Aorta (tissue), 5 donors: ENCODE measurements around the gene TRMT1. TPM values are rescaled to one million over a fixed set of nuclear protein-coding genes. Genes with fewer than 3 reads are reported as not detected.
A peak's percentile ranks its signal among the peaks of the same experiment; 100 is the strongest.

Experiments
- ATAC-seq: fragments of 200-7000 bp; cut with Tn5 transposase; one replicate; pipeline ENCODE4 v1.9.1; 2022; ENCODE audit warnings: moderate library complexity; ENCODE audit not compliant: low FRiP score
- DNase-seq, 2 donors: peaks; one replicate each; pipeline ENCODE4 v3.0.0-alpha.2; 2020
- H3K27ac ChIP-seq, 2 donors: one replicate each; pipeline ENCODE4 v1.5.1; 2013; ENCODE audit warnings: low read length in 2 of 2, mild to moderate bottlenecking in 2 of 2, moderate library complexity in 2 of 2, control low read depth in 1 of 2, inconsistent platforms in 1 of 2, low read depth in 1 of 2
- H3K27me3 ChIP-seq, 2 donors: one replicate each; pipeline ENCODE4 v1.6.1; 2013; ENCODE audit warnings: control low read depth in 1 of 2, low read length in 1 of 2, mild to moderate bottlenecking in 1 of 2, moderate library complexity in 1 of 2; ENCODE audit not compliant: insufficient read depth in 2 of 2, control insufficient read depth in 1 of 2
- H3K36me3 ChIP-seq, 2 donors: one replicate each; pipeline ENCODE4 v1.6.1; 2013; ENCODE audit warnings: control low read depth in 1 of 2, low read length in 1 of 2, mild to moderate bottlenecking in 1 of 2; ENCODE audit not compliant: insufficient read depth in 2 of 2, control insufficient read depth in 1 of 2
- H3K4me1 ChIP-seq, 2 donors: one replicate each; pipeline ENCODE4 v1.6.1; 2013; ENCODE audit warnings: low read length in 2 of 2, control low read depth in 1 of 2, mild to moderate bottlenecking in 1 of 2, moderate library complexity in 1 of 2; ENCODE audit not compliant: insufficient read depth in 2 of 2, control insufficient read depth in 1 of 2
- H3K4me3 ChIP-seq, 2 donors: one replicate each; pipeline ENCODE4 v1.5.1; 2013; ENCODE audit warnings: low read length in 2 of 2, control low read depth in 1 of 2, mild to moderate bottlenecking in 1 of 2
- H3K9me3 ChIP-seq: one replicate; pipeline ENCODE4 v1.6.1; 2013; ENCODE audit warnings: mild to moderate bottlenecking, low read length; ENCODE audit not compliant: control insufficient read depth
- WGBS, 2 donors: extraction: QIAGEN DNeasy Blood & Tissue Kit; methylation state at CpG; one replicate each; pipeline ENCODE4 v1.1.7; 2013; 5-methylcytosine and 5-hydroxymethylcytosine counted together
- intact Hi-C, 2 donors: fragments of 100-400 bp; cut with DNase I; formaldehyde crosslinking; loops; one replicate each; pipeline versions ENCODE4 v1.14.2 to v1.15.0; 2022
- polyA plus RNA-seq, 2 donors: library from polyadenylated mRNA; stranded (reverse); fragments of 200-250 nt; gene quantifications; one replicate each; pipeline ENCODE4 v1.2.3, GENCODE V29; 2013
- total RNA-seq, 2 donors: library from RNA; stranded (reverse); fragmentation: NEBNext Ultra II Directional; extraction: Animal tissue kit (Norgen Biotek cat#: 25700); gene quantifications; one replicate each; pipeline ENCODE4 v1.2.1, GENCODE V29; 2021
- donor health status: healthy with polysubstance abuse.
- donor health status: Bipolar disorder and iron deficiency.
- donor health status: DM: no; HTN: no; CAD: no.
- donor health status: DM: no; HTN: no; CAD: no.
- donor health status: DM: yes; HTN: yes; CAD: no.

The TRMT1 gene
- total and polyA plus RNA-seq, 4 donors = 17.9 to 62.2 (median 25.2) TPM

- intact Hi-C loops = loop anchor here in 1 of 2 donors (2.0 to 5.0 kb wide), 3 partner anchors 28 to 63 kb away; partner anchors contain the start of gene NFIX
- 6 to 9% methylated on average over 18 to 19 of the region's 19 CpGs for WGBS, 2 donors
- Histone ChIP-seq H3K36me3 (no peaks in the 10 kb centered on the region), H3K4me1 (peaks cover 2 to 5% of the 10 kb centered on the region in 2 donors), H3K27ac (peak overlapping the region in 1 of 2 donors; percentile 65), H3K27me3 (no peaks in the 10 kb centered on the region), H3K9me3 (no peaks in the 10 kb centered on the region), H3K4me3 (no peak overlapping the region)
- DNase-seq (peak; percentile 81 to 87), ATAC-seq (peak; percentile 1)
Observed at GRCh38 chr19:13060233-13060963, 56.1 kb downstream of the TRMT1 start.

DNA sequence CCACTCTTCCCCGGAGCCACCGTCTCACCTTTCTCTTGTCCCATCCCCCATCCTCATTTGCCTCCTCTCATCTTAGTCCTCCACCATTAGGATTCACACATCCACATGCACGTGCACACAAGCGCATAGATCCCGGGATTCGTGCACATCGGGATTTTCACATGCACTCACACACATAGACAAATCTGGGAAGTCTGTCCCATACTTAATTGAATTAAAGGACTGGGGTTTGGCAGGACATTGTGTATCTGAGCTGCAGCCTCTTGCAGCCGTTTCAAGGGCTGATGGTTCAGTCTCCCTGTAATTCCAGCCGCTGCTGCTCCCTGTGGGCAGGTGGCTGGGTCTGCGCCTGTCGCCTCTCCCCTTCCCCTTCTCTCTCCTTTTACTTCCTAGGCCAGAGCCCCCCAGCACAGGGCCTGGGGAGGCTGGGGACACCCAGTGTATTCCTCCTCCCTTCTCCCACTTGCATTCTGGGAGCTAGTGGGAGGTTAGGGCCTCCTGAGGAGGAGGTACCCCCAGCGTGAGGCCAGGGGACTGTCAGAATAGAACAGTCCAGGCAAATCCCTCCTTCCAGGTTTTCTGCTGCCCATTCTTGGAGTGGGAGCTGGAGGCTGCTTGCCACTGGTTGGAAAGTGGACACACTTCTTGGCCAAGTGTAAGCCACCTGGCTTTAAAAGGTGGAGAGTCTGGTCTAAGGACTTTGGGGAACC is 57.4 kb downstream of the TRMT1 start:
- DNase-seq = no peak
- H3K4me3 ChIP-seq = no peak overlapping the region
- H3K27me3 ChIP-seq = no peaks in the 10 kb centered on the region
- ATAC-seq = no peak
- 39 to 40% methylated on average over 12 of the region's 12 CpGs for WGBS, 2 donors
- H3K27ac ChIP-seq = peak overlapping the region in 1 of 2 donors; percentile 41
- peaks cover 0 to 3% of the 10 kb centered on the region in 2 donors for H3K4me1 ChIP-seq
- no peaks in the 10 kb centered on the region for H3K36me3 ChIP-seq
- intact Hi-C loops = no loop called here
- H3K9me3 ChIP-seq = no peaks in the 10 kb centered on the region

GRCh38 chr19:13057744-13058143 is 58.8 kb downstream of the TRMT1 start:
- peak overlapping the region; percentile 87 to 88 for H3K27ac ChIP-seq
- no peak overlapping the region for H3K4me3 ChIP-seq
- no peaks in the 10 kb centered on the region for H3K27me3 ChIP-seq
- H3K9me3 ChIP-seq = no peaks in the 10 kb centered on the region
- intact Hi-C loops = loop anchor here in 1 of 2 donors (2.0 kb wide), 1 partner anchor 29 kb away; no protein-coding TSS in a partner anchor
- ATAC-seq (no peak), DNase-seq (no peak)
- peaks cover 0 to 7% of the 10 kb centered on the region in 2 donors for H3K4me1 ChIP-seq
- no peaks in the 10 kb centered on the region for H3K36me3 ChIP-seq
- WGBS, 2 donors = 36 to 41% methylated on average over 2 of the region's 2 CpGs

DNA sequence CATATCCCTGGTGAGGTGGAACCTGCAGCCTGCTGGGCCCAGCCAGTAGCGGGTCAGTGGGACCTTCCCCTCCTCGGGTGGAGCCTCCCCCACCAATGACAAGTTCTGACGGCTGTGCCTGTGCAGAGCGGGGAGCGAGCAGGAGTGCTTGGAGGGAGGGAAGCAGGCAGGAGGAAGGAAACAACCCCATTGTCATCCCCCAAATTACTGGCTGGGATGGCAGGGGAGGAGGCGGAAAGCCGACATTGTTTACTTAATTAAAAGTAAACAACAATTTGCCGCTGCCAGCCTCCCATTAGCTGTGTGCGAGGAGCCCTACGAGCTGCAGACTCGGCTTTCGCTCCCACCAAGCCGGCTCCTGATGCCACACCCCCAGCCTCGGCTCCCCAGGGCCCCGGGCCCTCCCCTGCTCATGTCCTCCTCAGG is 59.4 kb downstream of the TRMT1 start:
- intact Hi-C loops = loop anchor here in 1 of 2 donors (2.0 kb wide), 1 partner anchor 30 kb away; no protein-coding TSS in a partner anchor
- Histone ChIP-seq H3K27ac (peak overlapping the region; percentile 87 to 88), H3K4me3 (no peak overlapping the region), H3K27me3 (no peaks in the 10 kb centered on the region), H3K4me1 (peaks cover 0 to 7% of the 10 kb centered on the region in 2 donors), H3K9me3 (no peaks in the 10 kb centered on the region), H3K36me3 (no peaks in the 10 kb centered on the region)
- 7 to 8% methylated on average over 15 of the region's 15 CpGs for WGBS, 2 donors
- no peak for DNase-seq
- ATAC-seq = no peak

DNA sequence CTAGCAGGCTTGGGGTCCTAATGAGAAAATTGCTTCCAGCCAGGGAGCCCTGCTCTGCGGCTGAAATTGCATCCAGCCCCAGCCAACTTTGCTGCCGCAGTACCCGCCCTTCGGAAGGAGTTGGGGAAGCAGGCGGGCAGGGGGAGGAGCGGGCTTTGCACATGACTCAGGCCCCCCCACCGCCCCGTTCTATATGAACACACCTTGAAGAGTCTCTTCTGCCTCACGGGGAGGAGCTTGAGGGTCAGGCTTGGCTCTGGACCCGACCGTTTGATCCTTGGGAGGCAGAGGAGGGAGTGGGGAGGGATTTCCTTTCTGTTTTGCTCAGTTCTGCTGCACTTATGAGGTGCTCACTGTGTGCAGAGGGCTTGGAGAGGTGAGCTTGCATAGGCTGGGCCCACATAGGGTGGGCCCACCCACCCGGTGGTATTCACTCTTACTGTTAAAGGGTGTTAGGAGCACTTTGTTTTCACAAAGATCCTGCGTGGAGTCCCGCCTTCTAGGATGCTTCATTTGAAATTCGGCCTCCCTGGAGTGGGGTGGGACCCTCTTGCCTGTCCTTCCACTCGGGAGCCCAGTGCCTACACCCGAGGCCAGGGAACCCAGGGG is 60.4 kb downstream of the TRMT1 start:
- no peak for ATAC-seq
- Histone ChIP-seq H3K27ac (peak overlapping the region; percentile 83 to 88), H3K36me3 (no peaks in the 10 kb centered on the region), H3K9me3 (no peaks in the 10 kb centered on the region), H3K4me1 (peaks cover 0 to 10% of the 10 kb centered on the region in 2 donors), H3K4me3 (no peak overlapping the region), H3K27me3 (no peaks in the 10 kb centered on the region)
- WGBS, 2 donors = 8 to 10% methylated on average over 17 of the region's 17 CpGs
- peak; percentile 83 to 86 for DNase-seq
- intact Hi-C loops = loop anchor here in 1 of 2 donors (2.0 kb wide), 1 partner anchor 31 kb away; no protein-coding TSS in a partner anchor

- no peak overlapping the region for H3K4me3 ChIP-seq
Observed at GRCh38 chr19:13055213-13056051, 61.1 kb downstream of the TRMT1 start.

More at GRCh38 chr19:13055213-13056051, 61.1 kb downstream of the TRMT1 start:
- Histone ChIP-seq H3K36me3 (no peaks in the 10 kb centered on the region), H3K27ac (peak overlapping the region; percentile 83 to 88), H3K4me1 (peaks cover 0 to 13% of the 10 kb centered on the region in 2 donors), H3K27me3 (no peaks in the 10 kb centered on the region), H3K9me3 (no peaks in the 10 kb centered on the region)
- 4 to 6% methylated on average over 27 to 29 of the region's 29 CpGs for WGBS, 2 donors
- DNase-seq (peak; percentile 93 to 96), ATAC-seq (peak; percentile 82)
- intact Hi-C loops = loop anchor here in 1 of 2 donors (2.0 kb wide), 1 partner anchor 31 kb away; no protein-coding TSS in a partner anchor
